Hepatocyte (in vitro differentiated cells): ENCODE results near the gene GRM4.

ENCODE experiments used
- CTCF ChIP-seq: fragments of 200-600 bp; sonication (generic); IDR thresholded peaks from 2 replicates; pipeline ENCODE4 v1.5.1; 2016; ENCODE audit warnings: antibody characterized with exemption, mild to moderate bottlenecking; ENCODE audit not compliant: poor library complexity
- EZH2 ChIP-seq: fragments of 200-600 bp; sonication (generic); IDR thresholded peaks from 2 replicates; pipeline ENCODE4 v1.6.1; 2016; ENCODE audit warnings: antibody characterized with exemption, mild to moderate bottlenecking, borderline replicate concordance

DNA sequence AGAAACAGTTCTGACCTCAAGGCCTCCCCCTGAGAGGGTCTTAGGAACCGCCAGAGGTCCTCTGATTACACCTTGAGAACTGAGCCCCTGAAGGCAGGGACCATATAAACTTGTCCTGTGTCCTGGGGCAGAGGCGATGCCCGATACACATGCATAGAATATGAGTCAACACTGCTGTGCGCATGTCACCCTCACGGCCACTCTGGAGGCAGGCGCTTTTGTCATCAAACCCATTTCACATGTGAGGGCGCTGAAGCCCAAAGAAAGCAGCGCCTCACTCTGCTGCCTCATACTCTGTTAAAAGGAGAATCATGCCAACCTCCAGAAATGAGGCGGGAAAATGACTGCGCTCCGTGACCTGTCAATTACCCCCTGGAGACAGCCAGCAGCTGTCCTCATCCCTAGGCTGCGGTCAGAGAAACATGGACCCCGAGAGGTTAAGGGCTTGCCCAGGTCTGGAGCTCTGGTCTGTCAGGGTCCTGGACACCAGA, 158.3 kb downstream of the GRM4 start:
- TF ChIP-seq CTCF (no peak), EZH2 (no peak)
